Measurements from ENCODE around the gene MT1B. TPM values are rescaled to one million over a fixed set of nuclear protein-coding genes. Genes with fewer than 3 reads are reported as not detected.

The MT1B gene
- not detected for total RNA-seq
- long read RNA-seq: 0 reads

DNA sequence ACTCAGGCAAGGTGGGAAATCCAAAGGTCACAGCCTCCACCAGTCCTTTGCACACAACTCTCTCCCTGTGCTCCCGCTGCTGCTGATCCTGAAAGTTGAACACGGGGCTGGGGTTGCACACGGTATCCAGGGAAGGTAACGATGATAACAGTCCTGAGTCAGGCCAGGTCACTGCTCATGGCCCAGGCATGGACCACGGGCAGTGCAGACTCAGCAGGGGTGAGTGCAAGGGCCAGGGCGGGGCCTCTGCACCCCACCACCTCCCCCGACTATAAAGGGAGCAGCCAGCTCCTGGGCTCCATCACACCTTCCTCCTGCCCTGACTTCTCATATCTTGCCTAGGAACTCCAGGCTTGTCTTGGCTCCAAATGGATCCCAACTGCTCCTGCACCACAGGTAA lies at the start of gene MT1B:
Gene MT1B, plus strand, starts transcription at position 301 of the 400 bp plus-strand sequence. Its CDS starts 68 bp downstream, at position 369.
- DNase-seq (ENCODE audit: low spot score): no peak

DNA sequence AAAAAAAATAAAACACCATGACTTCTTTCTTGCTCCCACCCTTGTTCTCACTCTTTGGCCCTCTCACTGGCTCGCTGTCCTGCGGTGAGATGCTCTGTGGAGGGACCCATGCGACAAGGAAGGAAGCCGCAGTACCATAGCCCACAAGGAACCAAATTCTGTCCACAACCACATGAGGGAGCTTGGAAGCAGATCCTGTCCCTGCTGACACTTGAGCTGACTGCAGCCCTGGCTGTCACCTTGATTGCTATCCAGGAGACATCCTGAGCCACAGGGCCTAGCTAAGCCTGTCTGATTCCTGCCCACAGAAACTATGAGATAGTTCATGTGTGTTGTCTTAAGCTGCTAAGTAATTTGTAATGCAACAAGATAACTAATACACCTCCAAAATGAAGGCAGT lies 48.1 kb upstream of the MT1B start:
- peak; percentile 72 for DNase-seq (ENCODE audit: low spot score)

- DNase-seq (ENCODE audit: low spot score): no peak
Observed at GRCh38 chr16:56604966-56605365, 46.7 kb upstream of the MT1B start.

DNA sequence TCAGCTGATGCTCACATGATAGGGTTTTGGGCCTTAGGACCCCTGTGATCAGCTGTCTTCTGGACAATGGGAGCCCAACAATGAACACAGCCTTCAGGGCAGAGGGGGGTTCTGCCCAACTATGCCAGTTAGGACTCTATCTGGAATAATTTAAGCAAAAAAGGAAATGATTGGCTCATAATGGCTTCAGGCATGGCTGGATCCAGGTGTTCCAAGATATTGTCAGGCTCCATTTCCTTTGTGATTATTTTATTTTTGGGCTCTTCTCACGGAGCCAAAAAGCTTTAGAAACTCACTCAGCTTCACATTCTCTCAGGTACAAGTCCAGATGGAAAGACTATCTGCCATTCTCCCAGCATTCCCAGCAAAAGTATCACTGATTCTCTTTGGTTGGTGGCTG lies 46.2 kb upstream of the MT1B start:
- no peak for DNase-seq (ENCODE audit: low spot score)

DNA sequence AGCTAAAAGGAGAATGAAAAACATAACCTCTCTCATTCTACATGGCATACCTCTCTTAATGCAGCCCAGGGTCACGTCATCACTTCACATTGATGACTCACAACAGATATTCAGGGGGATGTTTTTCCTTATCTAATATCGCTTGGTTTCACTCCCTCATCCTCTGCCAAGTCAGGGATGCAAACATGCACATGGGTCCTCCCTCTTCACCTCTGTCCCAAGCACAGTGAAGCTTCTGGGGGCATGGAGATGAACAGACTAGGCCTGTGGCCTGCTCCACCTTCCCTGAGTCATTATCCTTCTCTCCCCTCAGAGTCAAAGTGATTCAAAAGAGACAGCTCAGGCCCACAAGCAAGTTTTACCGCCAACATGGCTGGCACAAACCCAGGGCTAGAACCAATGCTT lies 45.6 kb upstream of the MT1B start:
- DNase-seq (ENCODE audit: low spot score): peak; percentile 88

GRCh38 chr16:56606476-56607108 lies 45.1 kb upstream of the MT1B start:
- peak; percentile 82 for DNase-seq (ENCODE audit: low spot score)

GRCh38 chr16:56607109-56607618 lies 44.5 kb upstream of the MT1B start:
- peak; percentile 94 for DNase-seq (ENCODE audit: low spot score)

- no peak for DNase-seq (ENCODE audit: low spot score)
Observed at GRCh38 chr16:56607675-56608042, 44.0 kb upstream of the MT1B start.

GRCh38 chr16:56608043-56608875 lies 43.4 kb upstream of the MT1B start, which contains the start of gene MT2A:
Gene MT2A (plus strand): TSS chr16:56608584. CDS start chr16:56608656, 72 bp downstream.
- DNase-seq (ENCODE audit: low spot score): peak; percentile 99

DNA sequence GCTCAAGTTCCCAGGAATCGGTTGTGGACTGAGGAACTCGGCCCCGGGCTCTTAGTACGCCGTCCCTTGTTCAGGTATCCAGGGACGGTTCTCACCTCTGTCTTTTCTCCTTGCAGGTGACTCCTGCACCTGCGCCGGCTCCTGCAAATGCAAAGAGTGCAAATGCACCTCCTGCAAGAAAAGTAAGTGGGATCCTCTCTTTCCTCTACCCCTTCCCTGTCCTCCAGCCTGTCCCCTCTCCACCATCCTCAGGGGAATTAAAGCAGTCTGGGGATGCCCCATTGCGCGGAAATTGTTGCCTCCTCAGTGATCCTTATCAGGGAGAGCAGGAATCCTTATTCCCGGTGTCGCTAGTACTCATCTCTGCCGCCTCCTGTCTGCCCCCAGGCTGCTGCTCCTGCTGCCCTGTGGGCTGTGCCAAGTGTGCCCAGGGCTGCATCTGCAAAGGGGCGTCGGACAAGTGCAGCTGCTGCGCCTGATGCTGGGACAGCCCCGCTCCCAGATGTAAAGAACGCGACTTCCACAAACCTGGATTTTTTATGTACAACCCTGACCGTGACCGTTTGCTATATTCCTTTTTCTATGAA lies 42.7 kb upstream of the MT1B start:
- DNase-seq (ENCODE audit: low spot score): peak; percentile 89

- peak; percentile 39 for DNase-seq (ENCODE audit: low spot score)
Observed at GRCh38 chr16:56609463-56609921, 42.2 kb upstream of the MT1B start.

DNA sequence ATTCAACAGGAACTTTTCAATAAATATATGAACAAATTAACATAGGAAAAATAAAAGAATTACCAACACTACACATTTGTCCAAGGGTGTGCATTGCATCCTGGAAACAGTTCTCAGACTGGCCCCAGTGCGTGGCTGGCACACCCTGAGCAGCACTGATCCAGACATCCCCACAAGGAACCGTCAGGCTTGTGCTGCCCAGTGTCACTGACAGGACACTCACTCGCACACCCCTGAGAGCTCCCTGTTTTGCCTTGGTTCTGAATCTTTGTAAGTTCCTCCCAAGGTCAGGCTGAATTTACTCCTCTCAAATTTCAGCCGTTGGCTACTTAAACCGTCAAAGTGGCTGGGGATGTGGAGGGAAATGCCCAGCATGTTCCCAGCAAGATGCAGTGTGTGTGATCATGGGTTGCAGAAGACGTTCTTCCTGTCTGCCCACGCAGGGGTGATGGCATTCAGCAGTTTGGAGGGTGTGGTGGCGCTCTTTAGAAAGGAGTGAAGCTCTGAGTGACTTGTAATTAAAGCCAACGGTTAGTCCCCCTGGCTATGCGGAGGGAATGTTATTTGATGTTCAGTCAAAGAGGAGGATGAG lies 41.6 kb upstream of the MT1B start:
- peak; percentile 88 for DNase-seq (ENCODE audit: low spot score)

GRCh38 chr16:56610609-56611111 lies 41.0 kb upstream of the MT1B start:
- no peak for DNase-seq (ENCODE audit: low spot score)

GRCh38 chr16:56611281-56611833 lies 40.3 kb upstream of the MT1B start:
- DNase-seq (ENCODE audit: low spot score): peak; percentile 86

GRCh38 chr16:56613706-56614105 lies 38.0 kb upstream of the MT1B start:
- no peak for DNase-seq (ENCODE audit: low spot score)

- DNase-seq (ENCODE audit: low spot score): no peak
Observed at GRCh38 chr16:56614549-56614991, 37.1 kb upstream of the MT1B start.

DNA sequence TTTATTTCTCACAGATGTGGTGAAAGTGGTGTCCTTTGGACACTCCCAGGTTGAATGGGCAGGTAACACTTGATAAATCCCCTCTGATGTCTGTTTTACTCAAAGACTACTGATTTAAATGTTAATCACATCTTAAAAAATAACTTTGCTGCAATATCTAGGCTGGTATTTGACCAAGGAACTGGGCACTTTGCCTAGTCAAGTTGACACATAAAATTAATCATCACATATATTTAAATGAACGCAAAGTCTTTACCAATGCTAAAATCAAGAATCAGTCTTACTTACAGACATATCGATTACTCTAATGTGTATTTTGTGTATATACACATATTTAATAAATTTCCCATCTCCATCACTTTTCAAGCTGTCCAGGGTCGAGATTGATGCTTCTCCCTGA lies 36.3 kb upstream of the MT1B start:
- DNase-seq (ENCODE audit: low spot score): no peak

DNA sequence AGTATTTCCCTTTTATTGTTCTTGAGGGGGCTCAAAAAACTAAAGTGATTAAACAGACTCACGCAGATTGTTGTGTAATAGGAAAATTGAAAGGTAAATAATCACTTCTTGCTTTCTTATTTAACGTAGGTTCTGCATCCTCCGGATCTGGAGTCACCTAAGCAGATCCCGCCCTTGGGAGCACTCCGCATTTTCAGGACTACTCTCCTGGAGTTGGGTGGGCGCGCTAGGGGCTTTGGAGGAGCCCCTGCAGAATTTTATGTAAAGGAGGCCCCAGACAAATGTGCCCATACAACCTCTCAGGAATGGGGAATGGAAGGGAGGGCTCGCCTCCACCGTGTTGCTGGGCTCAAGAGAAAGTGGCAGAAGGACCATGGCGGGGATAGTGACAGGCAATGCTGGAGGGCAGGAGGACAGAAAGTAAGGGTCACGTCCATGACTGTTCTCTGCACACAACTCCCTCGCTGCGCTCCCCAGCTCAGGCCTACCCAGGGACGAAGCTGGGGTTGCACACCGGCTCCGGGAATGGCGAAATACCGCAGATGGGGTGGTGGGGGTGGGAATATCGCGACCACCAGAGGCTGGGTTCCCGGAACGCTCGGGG lies 35.0 kb upstream of the MT1B start:
- DNase-seq (ENCODE audit: low spot score): no peak

DNA sequence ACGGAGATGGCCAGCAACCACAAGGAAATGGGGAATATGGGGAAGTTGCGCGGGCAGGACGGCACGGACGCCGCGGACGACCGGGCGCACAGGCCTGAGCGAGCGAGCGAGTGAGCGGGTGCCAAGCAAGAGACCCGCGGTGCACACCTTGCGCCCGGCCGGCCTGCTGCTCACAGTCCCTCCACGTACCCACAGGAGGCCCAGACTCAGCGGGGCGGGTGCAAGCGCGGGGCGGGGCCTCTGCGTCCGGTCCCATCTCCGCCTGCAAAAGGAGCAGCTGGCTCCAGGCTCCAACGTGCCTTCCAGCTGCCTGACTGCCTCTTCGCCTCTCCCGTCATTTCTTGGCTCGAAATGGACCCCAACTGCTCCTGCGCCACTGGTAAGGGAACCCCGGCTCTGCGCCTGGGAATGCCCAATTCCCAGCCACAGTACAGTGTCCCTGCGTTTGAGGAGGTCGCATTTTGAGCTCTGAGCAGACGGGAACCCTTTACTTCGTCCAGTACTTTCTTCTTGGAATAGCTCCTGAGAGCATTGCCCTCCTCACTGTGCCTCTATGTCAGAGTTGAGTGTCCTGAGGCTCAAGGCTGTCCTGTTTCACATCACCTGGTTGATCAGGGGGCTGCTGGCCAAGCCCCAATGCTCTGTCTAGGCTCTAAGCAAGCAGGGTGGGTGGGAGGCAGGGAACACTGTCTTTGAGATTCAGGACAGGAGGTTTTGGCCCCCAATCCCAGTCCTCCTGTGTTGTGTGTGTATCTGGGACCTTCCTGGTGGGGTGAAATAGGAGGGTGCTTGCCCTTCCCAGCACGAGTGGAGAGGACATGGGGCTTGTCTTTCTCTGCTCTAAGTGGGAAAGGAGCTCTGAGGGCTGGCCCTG lies 34.2 kb upstream of the MT1B start:
- DNase-seq (ENCODE audit: low spot score): peak; percentile 92

All from mesenteric fat pad (tissue), 1 donor.